Trophoblast cell (in vitro differentiated cells and primary cell): Measurements from ENCODE around the gene CHDH.

Source experiments
- DNase-seq, 2 donors: peaks; one replicate each; pipeline ENCODE4 v3.0.0-alpha.2; 2016
- H2AFZ ChIP-seq: 2 replicates; pipeline ENCODE4 v1.6.1; 2013; ENCODE audit warnings: low read length, moderate library complexity, mild to moderate bottlenecking; ENCODE audit not compliant: insufficient read depth, poor library complexity
- H2AK5ac ChIP-seq: 2 replicates; pipeline ENCODE4 v1.6.1; 2013; ENCODE audit warnings: mild to moderate bottlenecking, low read length
- H2BK120ac ChIP-seq: 2 replicates; pipeline ENCODE4 v1.6.1; 2013; ENCODE audit warnings: low read length, mild to moderate bottlenecking, moderate library complexity; ENCODE audit not compliant: insufficient read depth, poor library complexity
- H2BK12ac ChIP-seq: 2 replicates; pipeline ENCODE4 v1.6.1; 2013; ENCODE audit warnings: mild to moderate bottlenecking, low read length, moderate library complexity
- H2BK5ac ChIP-seq: 2 replicates; pipeline ENCODE4 v1.6.1; 2013; ENCODE audit warnings: low read length, low read depth, moderate library complexity, mild to moderate bottlenecking; ENCODE audit not compliant: poor library complexity
- H3K14ac ChIP-seq: 2 replicates; pipeline ENCODE4 v1.6.1; 2013; ENCODE audit warnings: mild to moderate bottlenecking, low read length
- H3K18ac ChIP-seq: 2 replicates; pipeline ENCODE4 v1.6.1; 2013; ENCODE audit warnings: mild to moderate bottlenecking, low read length
- H3K23ac ChIP-seq: 2 replicates; pipeline ENCODE4 v1.6.1; 2013; ENCODE audit warnings: low read length
- H3K27ac ChIP-seq: 2 replicates; pipeline ENCODE4 v1.5.1; 2013; ENCODE audit warnings: low read depth, mild to moderate bottlenecking, inconsistent platforms, low read length, moderate library complexity
- H3K27me3 ChIP-seq: 2 replicates; pipeline ENCODE4 v1.6.1; 2013; ENCODE audit warnings: inconsistent platforms, mild to moderate bottlenecking, low read length, moderate library complexity; ENCODE audit not compliant: insufficient read depth
- H3K36me3 ChIP-seq, 2 experiments: 1 replicate in 1 of 2; 2 replicates in 1 of 2; pipeline ENCODE4 v1.6.1; 2013; ENCODE audit warnings: low read length in 2 of 2, mild to moderate bottlenecking in 2 of 2, moderate library complexity in 1 of 2; ENCODE audit not compliant: insufficient read depth in 2 of 2, control insufficient read depth in 1 of 2
- H3K4ac ChIP-seq: 2 replicates; pipeline ENCODE4 v1.6.1; 2013; ENCODE audit warnings: low read depth, mild to moderate bottlenecking, low read length, moderate library complexity
- H3K4me1 ChIP-seq, 2 experiments: 1 replicate in 1 of 2; 2 replicates in 1 of 2; pipeline ENCODE4 v1.6.1; 2013; ENCODE audit warnings: low read length in 2 of 2, mild to moderate bottlenecking in 2 of 2, moderate library complexity in 1 of 2; ENCODE audit not compliant: insufficient read depth in 2 of 2, control insufficient read depth in 1 of 2
- H3K4me2 ChIP-seq: 2 replicates; pipeline ENCODE4 v1.6.1; 2013; ENCODE audit warnings: inconsistent platforms, mild to moderate bottlenecking, low read length, moderate library complexity
- H3K4me3 ChIP-seq: 2 replicates; pipeline ENCODE4 v1.5.1; 2013; ENCODE audit warnings: mild to moderate bottlenecking, low read depth, low read length, inconsistent platforms
- H3K79me1 ChIP-seq: one replicate; pipeline ENCODE4 v1.6.1; 2013; ENCODE audit warnings: low read length
- H3K79me2 ChIP-seq: 2 replicates; pipeline ENCODE4 v1.6.1; 2013; ENCODE audit warnings: low read length, mild to moderate bottlenecking; ENCODE audit not compliant: control insufficient read depth, insufficient read depth, poor library complexity
- H3K9ac ChIP-seq: 2 replicates; pipeline ENCODE4 v1.6.1; 2013; ENCODE audit warnings: mild to moderate bottlenecking, low read length
- H3K9me3 ChIP-seq: 2 replicates; pipeline ENCODE4 v1.6.1; 2013; ENCODE audit warnings: low read depth, mild to moderate bottlenecking, control low read depth, inconsistent platforms, low read length; ENCODE audit not compliant: insufficient read depth
- H4K12ac ChIP-seq: 2 replicates; pipeline ENCODE4 v1.6.1; 2013; ENCODE audit warnings: low read depth, mild to moderate bottlenecking, low read length, moderate library complexity
- H4K8ac ChIP-seq: 2 replicates; pipeline ENCODE4 v1.6.1; 2013; ENCODE audit warnings: low read depth, mild to moderate bottlenecking, low read length, moderate library complexity
- H4K91ac ChIP-seq: one replicate; pipeline ENCODE4 v1.6.1; 2013; ENCODE audit warnings: low read depth, mild to moderate bottlenecking, low read length, moderate library complexity
- WGBS: extraction: QIAGEN DNeasy Blood & Tissue Kit; methylation state at CpG from one replicate; pipeline ENCODE4 v1.1.7; 2013; ENCODE audit warnings: missing lambda C conversion rate; ENCODE audit not compliant: insufficient read length, insufficient coverage; ENCODE audit errors: extremely low coverage; 5-methylcytosine and 5-hydroxymethylcytosine counted together

CHDH gene

GRCh38 chr3:53833700-53834099 lies 12.5 kb downstream of the CHDH start:
- no CpG with 5 or more reads among the region's 5 CpGs for WGBS
- Histone ChIP-seq H3K4me2 (no peak overlapping the region), H2AFZ (no peak overlapping the region)

GRCh38 chr3:53833053-53833645 lies 13.1 kb downstream of the CHDH start:
- no peaks in the 10 kb centered on the region for H3K79me1 ChIP-seq
- no CpG with 5 or more reads among the region's 9 CpGs for WGBS

More at GRCh38 chr3:53833700-53834099, 12.5 kb downstream of the CHDH start:
- Histone ChIP-seq H3K9me3 (peaks cover 4% of the 10 kb centered on the region), H2AK5ac (no peak overlapping the region), H2BK12ac (no peak overlapping the region), H3K4me3 (no peak overlapping the region), H2BK5ac (no peak overlapping the region), H3K14ac (no peak overlapping the region), H3K4ac (no peak overlapping the region), H3K79me1 (no peaks in the 10 kb centered on the region), H3K23ac (no peak overlapping the region), H3K27me3 (no peaks in the 10 kb centered on the region), H3K79me2 (no peaks in the 10 kb centered on the region), H4K91ac (no peak overlapping the region), H4K12ac (no peak overlapping the region), H4K8ac (no peak overlapping the region), H3K36me3 (no peaks in the 10 kb centered on the region), H3K27ac (no peak overlapping the region), H2BK120ac (no peak overlapping the region), H3K9ac (no peak overlapping the region), H3K18ac (no peak overlapping the region), H3K4me1 (no peaks in the 10 kb centered on the region)
- DNase-seq = no peak

GRCh38 chr3:53830944-53831343 lies 15.3 kb downstream of the CHDH start:
- Histone ChIP-seq H3K4me3 (no peak overlapping the region), H4K8ac (no peak overlapping the region), H2AK5ac (no peak overlapping the region), H4K12ac (no peak overlapping the region), H2BK120ac (no peak overlapping the region), H3K14ac (no peak overlapping the region), H3K27me3 (no peaks in the 10 kb centered on the region), H3K27ac (no peak overlapping the region), H2AFZ (no peak overlapping the region), H3K9ac (no peak overlapping the region), H3K79me1 (no peaks in the 10 kb centered on the region), H3K9me3 (no peaks in the 10 kb centered on the region), H2BK12ac (no peak overlapping the region), H3K79me2 (no peaks in the 10 kb centered on the region), H3K36me3 (no peaks in the 10 kb centered on the region), H3K18ac (no peak overlapping the region), H3K4ac (no peak overlapping the region), H3K4me1 (no peaks in the 10 kb centered on the region), H2BK5ac (no peak overlapping the region), H4K91ac (no peak overlapping the region), H3K4me2 (no peak overlapping the region), H3K23ac (no peak overlapping the region)
- no CpG with 5 or more reads among the region's 6 CpGs for WGBS
- no peak for DNase-seq

More at GRCh38 chr3:53833053-53833645, 13.1 kb downstream of the CHDH start:
- H2BK5ac ChIP-seq = no peak overlapping the region
- H4K8ac ChIP-seq = no peak overlapping the region
- no peaks in the 10 kb centered on the region for H3K4me1 ChIP-seq
- H4K91ac ChIP-seq = no peak overlapping the region
- H4K12ac ChIP-seq = no peak overlapping the region
- H3K23ac ChIP-seq = no peak overlapping the region
- no peaks in the 10 kb centered on the region for H3K36me3 ChIP-seq
- no peak overlapping the region for H3K18ac ChIP-seq
- H2BK120ac ChIP-seq = no peak overlapping the region
- no peak overlapping the region for H3K4ac ChIP-seq
- DNase-seq = no peak
- no peak overlapping the region for H2AFZ ChIP-seq
- H3K9ac ChIP-seq = no peak overlapping the region
- H2BK12ac ChIP-seq = no peak overlapping the region
- H3K79me2 ChIP-seq = no peaks in the 10 kb centered on the region
- H3K4me3 ChIP-seq = no peak overlapping the region
- H3K14ac ChIP-seq = no peak overlapping the region
- H3K4me2 ChIP-seq = no peak overlapping the region
- no peak overlapping the region for H2AK5ac ChIP-seq
- H3K9me3 ChIP-seq = peaks cover 4% of the 10 kb centered on the region
- no peaks in the 10 kb centered on the region for H3K27me3 ChIP-seq
- no peak overlapping the region for H3K27ac ChIP-seq

GRCh38 chr3:53829605-53830004 lies 16.6 kb downstream of the CHDH start:
- H2BK5ac ChIP-seq = no peak overlapping the region
- no peak overlapping the region for H2BK12ac ChIP-seq
- no peak overlapping the region for H3K23ac ChIP-seq
- no peak overlapping the region for H3K14ac ChIP-seq
- H2BK120ac ChIP-seq = no peak overlapping the region
- no peak overlapping the region for H3K4me3 ChIP-seq
- no peaks in the 10 kb centered on the region for H3K79me2 ChIP-seq
- H3K27ac ChIP-seq = no peak overlapping the region
- no peaks in the 10 kb centered on the region for H3K36me3 ChIP-seq
- H3K4me2 ChIP-seq = no peak overlapping the region
- H3K9me3 ChIP-seq = no peaks in the 10 kb centered on the region
- no peaks in the 10 kb centered on the region for H3K4me1 ChIP-seq
- H2AFZ ChIP-seq = no peak overlapping the region
- H4K12ac ChIP-seq = no peak overlapping the region
- no CpG with 5 or more reads among the region's 2 CpGs for whole genome bisulfite sequencing
- H4K8ac ChIP-seq = no peak overlapping the region
- no peaks in the 10 kb centered on the region for H3K79me1 ChIP-seq
- no peak overlapping the region for H3K4ac ChIP-seq
- H3K9ac ChIP-seq = no peak overlapping the region
- no peak overlapping the region for H2AK5ac ChIP-seq
- no peak for DNase-seq
- no peak overlapping the region for H3K18ac ChIP-seq
- H3K27me3 ChIP-seq = no peaks in the 10 kb centered on the region
- no peak overlapping the region for H4K91ac ChIP-seq
